NB4 (cell line): ENCODE results near the gene PITRM1.
A peak's percentile ranks its signal among the peaks of the same experiment; 100 is the strongest.

Source experiments
- MYC ChIP-seq: IDR thresholded peaks from 2 replicates; pipeline ENCODE4 v1.6.1; 2011; ENCODE audit warnings: low read depth, low read length
- POLR2A ChIP-seq: IDR thresholded peaks from 2 replicates; pipeline ENCODE4 v1.6.1; 2011; ENCODE audit warnings: mild to moderate bottlenecking; ENCODE audit not compliant: insufficient read length; ENCODE audit errors: extremely low read depth
- TF ChIP-seq, protein P1 (sequence below): IDR thresholded peaks from one replicate; pipeline ENCODE4 v1.5.1; 2012; ENCODE audit warnings: low read depth, low read length
- TF ChIP-seq, protein P2 (sequence below): IDR thresholded peaks from 2 replicates; pipeline ENCODE4 v1.6.1; 2011; ENCODE audit warnings: low read depth, low read length

DNA sequence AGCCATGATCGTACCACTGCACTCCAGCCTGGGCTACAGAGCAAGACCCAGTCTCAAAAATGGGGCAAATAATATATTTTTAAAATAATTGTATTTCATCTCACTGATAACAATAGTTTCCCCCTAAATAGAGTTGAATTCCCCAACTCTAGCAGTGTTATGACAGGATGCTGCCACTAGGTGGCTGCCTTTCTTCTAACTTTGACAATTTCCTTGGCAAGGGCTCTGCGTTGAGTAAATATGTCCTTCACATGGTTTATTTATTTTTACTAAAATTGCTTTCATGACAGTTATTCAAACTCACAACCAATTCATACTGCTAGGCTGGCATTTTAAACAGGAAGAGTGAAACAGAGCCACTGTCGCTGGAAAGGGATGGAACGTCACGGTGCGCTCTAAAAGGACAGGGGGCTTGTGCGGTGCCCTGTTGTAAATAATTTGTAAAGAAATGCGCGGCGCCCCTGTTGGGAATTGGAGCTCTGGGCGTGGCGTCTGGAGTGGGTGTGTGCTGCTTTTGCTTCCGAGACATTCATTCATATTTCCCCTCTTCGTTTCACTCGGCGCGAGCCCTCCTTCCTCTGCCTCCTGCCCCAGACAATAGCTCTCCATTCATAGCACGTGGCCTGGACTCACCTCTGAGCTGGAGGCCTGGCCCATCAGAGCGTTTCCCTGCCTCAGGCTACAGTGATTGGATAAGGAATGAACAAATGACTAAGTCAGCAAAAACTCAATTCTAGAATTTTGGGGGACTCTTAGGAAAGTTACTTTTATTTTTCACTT, 20.5 kb upstream of the PITRM1 start:
- TF ChIP-seq, protein P1, sequence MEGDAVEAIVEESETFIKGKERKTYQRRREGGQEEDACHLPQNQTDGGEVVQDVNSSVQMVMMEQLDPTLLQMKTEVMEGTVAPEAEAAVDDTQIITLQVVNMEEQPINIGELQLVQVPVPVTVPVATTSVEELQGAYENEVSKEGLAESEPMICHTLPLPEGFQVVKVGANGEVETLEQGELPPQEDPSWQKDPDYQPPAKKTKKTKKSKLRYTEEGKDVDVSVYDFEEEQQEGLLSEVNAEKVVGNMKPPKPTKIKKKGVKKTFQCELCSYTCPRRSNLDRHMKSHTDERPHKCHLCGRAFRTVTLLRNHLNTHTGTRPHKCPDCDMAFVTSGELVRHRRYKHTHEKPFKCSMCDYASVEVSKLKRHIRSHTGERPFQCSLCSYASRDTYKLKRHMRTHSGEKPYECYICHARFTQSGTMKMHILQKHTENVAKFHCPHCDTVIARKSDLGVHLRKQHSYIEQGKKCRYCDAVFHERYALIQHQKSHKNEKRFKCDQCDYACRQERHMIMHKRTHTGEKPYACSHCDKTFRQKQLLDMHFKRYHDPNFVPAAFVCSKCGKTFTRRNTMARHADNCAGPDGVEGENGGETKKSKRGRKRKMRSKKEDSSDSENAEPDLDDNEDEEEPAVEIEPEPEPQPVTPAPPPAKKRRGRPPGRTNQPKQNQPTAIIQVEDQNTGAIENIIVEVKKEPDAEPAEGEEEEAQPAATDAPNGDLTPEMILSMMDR, result peak; percentile 62
- TF ChIP-seq POLR2A (no peak), MYC (no peak)
- TF ChIP-seq, protein P2, sequence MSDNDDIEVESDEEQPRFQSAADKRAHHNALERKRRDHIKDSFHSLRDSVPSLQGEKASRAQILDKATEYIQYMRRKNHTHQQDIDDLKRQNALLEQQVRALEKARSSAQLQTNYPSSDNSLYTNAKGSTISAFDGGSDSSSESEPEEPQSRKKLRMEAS, result no peak
